Thyroid gland (tissue), 4 donors: ENCODE data around the gene TRAF5.

Experiments
- CTCF ChIP-seq, 6 experiments: fragments of 200-600 bp in 3 of 6; fragments of 450-650 bp in 3 of 6; sonication (generic) in 3 of 6; IDR thresholded peaks; one replicate each; pipeline ENCODE4 v1.5.1; 2016 to 2019; ENCODE audit warnings: antibody characterized with exemption in 6 of 6, mild to moderate bottlenecking in 2 of 6, inconsistent platforms in 1 of 6, moderate library complexity in 1 of 6
- POLR2A ChIP-seq, 2 donors: fragments of 450-650 bp; IDR thresholded peaks; one replicate each; pipeline ENCODE4 v1.6.1; 2017; ENCODE audit warnings: antibody characterized with exemption in 2 of 2, mild to moderate bottlenecking in 2 of 2, moderate library complexity in 1 of 2

- TF ChIP-seq CTCF (IDR thresholded peaks at IDR 0.05) (no peak), POLR2A (IDR thresholded peaks at IDR 0.05) (no peak)
These were observed 7.3 kb downstream of the TRAF5 start for GRCh38 chr1:211333906-211334305.
